Lower leg skin (tissue), 3 donors: Measurements from ENCODE around the gene THSD4.
"Not testable (repeated sequence)": the region's sequence is repeated elsewhere in the genome, so short reads cannot be mapped to it uniquely, and the experiment has no call there.

ENCODE experiments used
- POLR2A ChIP-seq, 2 donors: fragments of 450-650 bp; IDR thresholded peaks; one replicate each; pipeline ENCODE4 v1.6.1; 2016 to 2017; ENCODE audit warnings: antibody characterized with exemption in 2 of 2, mild to moderate bottlenecking in 1 of 2, moderate library complexity in 1 of 2
- TF ChIP-seq, protein P1 (sequence below), 3 donors: fragments of 450-650 bp; IDR thresholded peaks; one replicate each; pipeline ENCODE4 v1.5.1; 2016; ENCODE audit warnings: antibody characterized with exemption in 3 of 3, mild to moderate bottlenecking in 3 of 3, moderate library complexity in 2 of 3

GRCh38 chr15:71128159-71128558 lies 12.9 kb downstream of the THSD4 start:
- TF ChIP-seq, protein P1, sequence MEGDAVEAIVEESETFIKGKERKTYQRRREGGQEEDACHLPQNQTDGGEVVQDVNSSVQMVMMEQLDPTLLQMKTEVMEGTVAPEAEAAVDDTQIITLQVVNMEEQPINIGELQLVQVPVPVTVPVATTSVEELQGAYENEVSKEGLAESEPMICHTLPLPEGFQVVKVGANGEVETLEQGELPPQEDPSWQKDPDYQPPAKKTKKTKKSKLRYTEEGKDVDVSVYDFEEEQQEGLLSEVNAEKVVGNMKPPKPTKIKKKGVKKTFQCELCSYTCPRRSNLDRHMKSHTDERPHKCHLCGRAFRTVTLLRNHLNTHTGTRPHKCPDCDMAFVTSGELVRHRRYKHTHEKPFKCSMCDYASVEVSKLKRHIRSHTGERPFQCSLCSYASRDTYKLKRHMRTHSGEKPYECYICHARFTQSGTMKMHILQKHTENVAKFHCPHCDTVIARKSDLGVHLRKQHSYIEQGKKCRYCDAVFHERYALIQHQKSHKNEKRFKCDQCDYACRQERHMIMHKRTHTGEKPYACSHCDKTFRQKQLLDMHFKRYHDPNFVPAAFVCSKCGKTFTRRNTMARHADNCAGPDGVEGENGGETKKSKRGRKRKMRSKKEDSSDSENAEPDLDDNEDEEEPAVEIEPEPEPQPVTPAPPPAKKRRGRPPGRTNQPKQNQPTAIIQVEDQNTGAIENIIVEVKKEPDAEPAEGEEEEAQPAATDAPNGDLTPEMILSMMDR (IDR thresholded peaks at IDR 0.05) = not testable (repeated sequence)
- TF ChIP-seq POLR2A (IDR thresholded peaks at IDR 0.05) = not testable (repeated sequence)
